Hippocampal formation (tissue), 2 donors: ENCODE measurements around the gene CTDSP1.

Experiments used
- DNase-seq, 2 donors: peaks; one replicate each; lab custom pipeline; 2025; lab: John Stamatoyannopoulos, UW

The CTDSP1 gene

GRCh38 chr2:218425531-218425930, 25.9 kb downstream of the CTDSP1 start:
- no peak for DNase-seq

- no peak for DNase-seq
Measured at GRCh38 chr2:218427741-218428140, 28.1 kb downstream of the CTDSP1 start.

GRCh38 chr2:218428846-218429558, 29.3 kb downstream of the CTDSP1 start:
- no peak for DNase-seq

GRCh38 chr2:218429911-218430692, 30.4 kb downstream of the CTDSP1 start:
- no peak for DNase-seq

- no peak for DNase-seq
Measured at GRCh38 chr2:218430721-218431120, 31.1 kb downstream of the CTDSP1 start.

- no peak for DNase-seq
Measured at GRCh38 chr2:218431878-218432277, 32.2 kb downstream of the CTDSP1 start.

- DNase-seq, result no peak
Measured at GRCh38 chr2:218432676-218433365, 33.2 kb downstream of the CTDSP1 start.

- no peak for DNase-seq
Measured at GRCh38 chr2:218434456-218434855, 34.8 kb downstream of the CTDSP1 start.

GRCh38 chr2:218435003-218435982, 35.6 kb downstream of the CTDSP1 start:
- no peak for DNase-seq

GRCh38 chr2:218436992-218437391, 37.3 kb downstream of the CTDSP1 start:
- no peak for DNase-seq

- no peak for DNase-seq
Measured at GRCh38 chr2:218437969-218438368, 38.3 kb downstream of the CTDSP1 start.

GRCh38 chr2:218438596-218438995, 38.9 kb downstream of the CTDSP1 start:
- peak in 1 of 2 donors; percentile 2 for DNase-seq

GRCh38 chr2:218444692-218445357, 45.2 kb downstream of the CTDSP1 start:
- DNase-seq, result no peak

GRCh38 chr2:218445602-218446001, 45.9 kb downstream of the CTDSP1 start:
- DNase-seq, result no peak

GRCh38 chr2:218446547-218446946, 46.9 kb downstream of the CTDSP1 start:
- no peak for DNase-seq

- DNase-seq, result no peak
Measured at GRCh38 chr2:218447072-218447471, 47.4 kb downstream of the CTDSP1 start.

- DNase-seq, result no peak
Measured at GRCh38 chr2:218448934-218449333, 49.3 kb downstream of the CTDSP1 start.

- no peak for DNase-seq
Measured at GRCh38 chr2:218452079-218452478, 52.4 kb downstream of the CTDSP1 start.
